Smooth muscle cell (in vitro differentiated cells): ENCODE measurements around the gene PTPRN2. TPM values are rescaled to one million over a fixed set of nuclear protein-coding genes. Genes with fewer than 3 reads are reported as not detected.

Source experiments
- DNase-seq: peaks from one replicate; lab custom pipeline; 2025; ENCODE audit not compliant: unreplicated experiment; lab: John Stamatoyannopoulos, UW
- H2AFZ ChIP-seq: fragments of 200-600 bp; sonication (generic); 2 replicates; pipeline ENCODE4 v1.6.0; 2016; ENCODE audit warnings: antibody characterized with exemption, low read depth, mild to moderate bottlenecking
- H3F3A ChIP-seq: fragments of 200-600 bp; sonication (generic); 2 replicates; pipeline ENCODE4 v1.6.0; 2017; ENCODE audit warnings: antibody characterized with exemption, low read depth
- H3K27ac ChIP-seq: fragments of 200-600 bp; sonication (generic); 2 replicates; pipeline ENCODE4 v1.5.1; 2016; ENCODE audit warnings: low read depth, mild to moderate bottlenecking
- H3K27me3 ChIP-seq: fragments of 200-600 bp; sonication (generic); 2 replicates; pipeline ENCODE4 v1.6.1; 2016; ENCODE audit warnings: low read depth, mild to moderate bottlenecking
- H3K36me3 ChIP-seq: fragments of 200-600 bp; sonication (generic); 2 replicates; pipeline ENCODE4 v1.5.1; 2016; ENCODE audit warnings: low read depth
- H3K4me1 ChIP-seq: fragments of 200-600 bp; sonication (generic); 2 replicates; pipeline ENCODE4 v1.5.1; 2016; ENCODE audit warnings: low read depth
- H3K4me2 ChIP-seq: fragments of 200-600 bp; sonication (generic); 2 replicates; pipeline ENCODE4 v1.6.0; 2016; ENCODE audit warnings: mild to moderate bottlenecking
- H3K4me3 ChIP-seq: fragments of 200-600 bp; sonication (generic); 2 replicates; pipeline ENCODE4 v1.5.1; 2016; ENCODE audit warnings: mild to moderate bottlenecking
- H3K79me2 ChIP-seq: fragments of 200-600 bp; sonication (generic); 2 replicates; pipeline ENCODE4 v1.6.0; 2016; ENCODE audit warnings: low read depth, mild to moderate bottlenecking
- H3K9ac ChIP-seq: fragments of 200-600 bp; sonication (generic); 2 replicates; pipeline ENCODE4 v1.6.0; 2016; ENCODE audit warnings: low read depth
- H3K9me3 ChIP-seq: fragments of 200-600 bp; sonication (generic); replicated peaks from 2 replicates; pipeline ENCODE4 v1.5.1; 2016; ENCODE audit warnings: low read depth
- H4K20me1 ChIP-seq: fragments of 200-600 bp; sonication (generic); 2 replicates; pipeline ENCODE4 v1.6.0; 2016; ENCODE audit warnings: low read depth
- CTCF ChIP-seq: fragments of 200-600 bp; sonication (generic); IDR thresholded peaks from 2 replicates; pipeline ENCODE4 v1.5.1; 2017; ENCODE audit warnings: borderline replicate concordance, mild to moderate bottlenecking, antibody characterized with exemption; ENCODE audit not compliant: insufficient read depth, poor library complexity, severe bottlenecking
- WGBS: methylation state at CpG from one replicate; pipeline ENCODE4 v1.1.7; 2016; ENCODE audit warnings: low lambda C conversion rate; 5-methylcytosine and 5-hydroxymethylcytosine counted together
- polyA plus RNA-seq: library from polyadenylated mRNA; unstranded; fragments of >200 nt; fragmentation: Nextera tagmentation; extraction: Ambion mirVana; gene quantifications from 2 replicates; pipeline ENCODE4 v1.2.1, GENCODE V29; 2016
- total RNA-seq: library from RNA; depleted of rRNA; stranded (reverse); fragments of >200 nt; gene quantifications from 2 replicates; pipeline ENCODE4 v1.2.3, GENCODE V29; 2014

The PTPRN2 gene
- total and polyA plus RNA-seq, 2 experiments from 2014 or later: 0.09 to 0.87 TPM

- Histone ChIP-seq H3K4me3 (no peak overlapping the region), H3K9ac (no peak overlapping the region), H3K36me3 (no peaks in the 10 kb centered on the region), H3K79me2 (no peaks in the 10 kb centered on the region), H4K20me1 (no peaks in the 10 kb centered on the region), H3K4me1 (no peaks in the 10 kb centered on the region), H3K27me3 (no peaks in the 10 kb centered on the region), H3K9me3 (no peaks in the 10 kb centered on the region), H3F3A (no peaks in the 10 kb centered on the region), H3K27ac (no peak overlapping the region), H3K4me2 (no peak overlapping the region), H2AFZ (no peak overlapping the region)
- no peak for TF ChIP-seq CTCF
- 90% methylated on average over 3 of the region's 3 CpGs for WGBS
- DNase-seq: no peak
Observed at GRCh38 chr7:158617737-158618128, 30.1 kb upstream of the PTPRN2 start.

DNA sequence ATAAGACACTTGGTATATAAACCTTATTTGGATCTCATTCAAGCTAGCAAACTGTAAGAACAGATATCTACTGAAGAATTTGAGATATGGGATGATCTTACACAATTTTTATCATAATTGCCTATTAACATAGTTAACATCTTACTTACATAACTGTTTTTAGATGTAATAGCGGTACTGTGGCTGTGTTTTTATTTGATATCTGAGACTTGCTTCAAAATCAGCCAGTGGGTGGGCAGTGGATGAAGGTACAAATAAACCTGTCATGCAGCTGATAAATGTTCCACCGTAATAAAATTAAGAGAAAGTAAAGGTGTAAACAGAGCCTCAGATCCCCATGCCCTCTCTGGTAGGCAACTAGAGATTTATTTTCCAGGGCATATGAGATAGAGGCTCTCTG lies 28.4 kb upstream of the PTPRN2 start:
- no peak overlapping the region for H3K4me3 ChIP-seq
- no peak overlapping the region for H3K27ac ChIP-seq
- TF ChIP-seq CTCF: no peak
- H2AFZ ChIP-seq: no peak overlapping the region
- no peak for DNase-seq
- no peak overlapping the region for H3K9ac ChIP-seq
- H3K79me2 ChIP-seq: no peaks in the 10 kb centered on the region
- H3K4me1 ChIP-seq: no peaks in the 10 kb centered on the region
- H3K36me3 ChIP-seq: no peaks in the 10 kb centered on the region
- no peak overlapping the region for H3K4me2 ChIP-seq
- no peaks in the 10 kb centered on the region for H3K9me3 ChIP-seq
- no peaks in the 10 kb centered on the region for H3K27me3 ChIP-seq
- no peaks in the 10 kb centered on the region for H3F3A ChIP-seq
- H4K20me1 ChIP-seq: no peaks in the 10 kb centered on the region
- WGBS: 88% methylated on average over 2 of the region's 2 CpGs

- no peaks in the 10 kb centered on the region for H4K20me1 ChIP-seq
- no peak overlapping the region for H3K4me2 ChIP-seq
- H3K27ac ChIP-seq: no peak overlapping the region
- no peak for TF ChIP-seq CTCF
- H3K4me1 ChIP-seq: no peaks in the 10 kb centered on the region
- DNase-seq: no peak
- H3F3A ChIP-seq: no peaks in the 10 kb centered on the region
- 80% methylated on average over 1 of the region's 1 CpG for WGBS
- H3K9ac ChIP-seq: no peak overlapping the region
- no peaks in the 10 kb centered on the region for H3K36me3 ChIP-seq
- no peaks in the 10 kb centered on the region for H3K9me3 ChIP-seq
- H3K4me3 ChIP-seq: no peak overlapping the region
- no peaks in the 10 kb centered on the region for H3K27me3 ChIP-seq
- no peaks in the 10 kb centered on the region for H3K79me2 ChIP-seq
- no peak overlapping the region for H2AFZ ChIP-seq
Observed at GRCh38 chr7:158614700-158615099, 27.1 kb upstream of the PTPRN2 start.

DNA sequence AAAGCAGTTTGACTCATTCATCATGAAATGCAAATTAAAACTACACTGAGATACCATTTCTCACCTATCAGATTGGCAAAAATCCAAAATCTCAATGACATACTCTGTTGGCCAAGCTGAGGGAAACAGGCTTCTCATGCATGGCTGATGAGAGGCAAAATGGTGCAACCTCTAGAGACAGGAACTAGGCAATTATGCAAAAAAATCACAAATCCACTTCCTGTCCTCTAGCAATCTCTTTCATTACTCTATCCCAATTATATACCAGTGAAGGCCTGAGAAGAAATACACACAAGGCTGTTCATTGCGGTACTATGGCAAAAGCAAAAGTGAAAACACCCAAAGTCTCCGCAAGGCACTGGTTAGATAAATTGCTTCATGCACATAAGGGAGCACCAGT lies 25.9 kb upstream of the PTPRN2 start:
- Histone ChIP-seq H3K9ac (no peak overlapping the region), H4K20me1 (no peaks in the 10 kb centered on the region), H3K9me3 (no peaks in the 10 kb centered on the region), H3F3A (no peaks in the 10 kb centered on the region), H3K79me2 (no peaks in the 10 kb centered on the region), H2AFZ (no peak overlapping the region), H3K27ac (no peak overlapping the region), H3K4me3 (no peak overlapping the region), H3K27me3 (no peaks in the 10 kb centered on the region), H3K4me2 (no peak overlapping the region), H3K4me1 (no peaks in the 10 kb centered on the region), H3K36me3 (no peaks in the 10 kb centered on the region)
- TF ChIP-seq CTCF: no peak
- WGBS: 98% methylated on average over 2 of the region's 2 CpGs
- no peak for DNase-seq
